ENCODE results near the gene ACYP2.

GRCh38 chr2:54084600-54084999 lies 30.8 kb upstream of the ACYP2 start:
- TF ChIP-seq, protein P1, sequence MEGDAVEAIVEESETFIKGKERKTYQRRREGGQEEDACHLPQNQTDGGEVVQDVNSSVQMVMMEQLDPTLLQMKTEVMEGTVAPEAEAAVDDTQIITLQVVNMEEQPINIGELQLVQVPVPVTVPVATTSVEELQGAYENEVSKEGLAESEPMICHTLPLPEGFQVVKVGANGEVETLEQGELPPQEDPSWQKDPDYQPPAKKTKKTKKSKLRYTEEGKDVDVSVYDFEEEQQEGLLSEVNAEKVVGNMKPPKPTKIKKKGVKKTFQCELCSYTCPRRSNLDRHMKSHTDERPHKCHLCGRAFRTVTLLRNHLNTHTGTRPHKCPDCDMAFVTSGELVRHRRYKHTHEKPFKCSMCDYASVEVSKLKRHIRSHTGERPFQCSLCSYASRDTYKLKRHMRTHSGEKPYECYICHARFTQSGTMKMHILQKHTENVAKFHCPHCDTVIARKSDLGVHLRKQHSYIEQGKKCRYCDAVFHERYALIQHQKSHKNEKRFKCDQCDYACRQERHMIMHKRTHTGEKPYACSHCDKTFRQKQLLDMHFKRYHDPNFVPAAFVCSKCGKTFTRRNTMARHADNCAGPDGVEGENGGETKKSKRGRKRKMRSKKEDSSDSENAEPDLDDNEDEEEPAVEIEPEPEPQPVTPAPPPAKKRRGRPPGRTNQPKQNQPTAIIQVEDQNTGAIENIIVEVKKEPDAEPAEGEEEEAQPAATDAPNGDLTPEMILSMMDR (tag by site-specific recombination; IDR thresholded peaks at IDR 0.05) = no peak
- TF ChIP-seq, protein P2, sequence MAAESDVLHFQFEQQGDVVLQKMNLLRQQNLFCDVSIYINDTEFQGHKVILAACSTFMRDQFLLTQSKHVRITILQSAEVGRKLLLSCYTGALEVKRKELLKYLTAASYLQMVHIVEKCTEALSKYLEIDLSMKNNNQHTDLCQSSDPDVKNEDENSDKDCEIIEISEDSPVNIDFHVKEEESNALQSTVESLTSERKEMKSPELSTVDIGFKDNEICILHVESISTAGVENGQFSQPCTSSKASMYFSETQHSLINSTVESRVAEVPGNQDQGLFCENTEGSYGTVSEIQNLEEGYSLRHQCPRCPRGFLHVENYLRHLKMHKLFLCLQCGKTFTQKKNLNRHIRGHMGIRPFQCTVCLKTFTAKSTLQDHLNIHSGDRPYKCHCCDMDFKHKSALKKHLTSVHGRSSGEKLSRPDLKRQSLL (tag by site-specific recombination; IDR thresholded peaks at IDR 0.05) = no peak
- no peak for TF ChIP-seq KLF9 (tag by site-specific recombination; IDR thresholded peaks at IDR 0.05; ENCODE audit: low read depth)
- TF ChIP-seq ZNF600 (tag by site-specific recombination; IDR thresholded peaks at IDR 0.05) = no peak
- no peak for TF ChIP-seq ZNF214 (tag by site-specific recombination; IDR thresholded peaks at IDR 0.05; ENCODE audit: borderline replicate concordance)
- no peak for TF ChIP-seq TCF7L2 (IDR thresholded peaks at IDR 0.05; ENCODE audit: borderline replicate concordance, low read depth, low read length)

Measured in HEK293 (cell line).